HepG2 (cell line): Measurements from ENCODE around the gene OSTF1. TPM values are rescaled to one million over a fixed set of nuclear protein-coding genes. Genes with fewer than 3 reads are reported as not detected.

ENCODE experiments used
- ATAC-seq: fragments of 200-7000 bp; cut with Tn5 transposase; 3 replicates; pipeline ENCODE4 v1.9.1; 2020; ENCODE audit warnings: mild to moderate bottlenecking, moderate library complexity
- BruUV-seq: library from RNA; stranded (reverse); fragments of 400-500 nt; replicated peaks from 2 replicates; lab custom pipeline; 2021; lab: Mats Ljungman, UMichigan
- CTCF ChIA-PET: fragments of 300-600 bp; formaldehyde crosslinking; extraction: SDS; loops from one replicate; lab custom pipeline; 2021; ENCODE audit warnings: low total read pairs, inconsistent platforms, low intra/inter-chr PET ratio; lab: Yijun Ruan, JAX
- POLR2A ChIA-PET: fragments of 350-600 bp; sonication (Branson Sonifier 250); formaldehyde crosslinking; loops from one replicate; lab custom pipeline; 2020; ENCODE audit warnings: antibody characterized with exemption, inconsistent platforms; lab: Yijun Ruan, JAX
- DNase-seq: peaks from one replicate; pipeline ENCODE4 v3.0.0-alpha.2; 2015; ENCODE audit warnings: low spot score
- FAIRE-seq: peaks from 3 replicates; lab custom pipeline; 2011; peaks lifted over from hg19 to GRCh38; lab: Jason Lieb, UNC
- H2AFZ ChIP-seq: one replicate; pipeline ENCODE4 v1.6.1; 2011; ENCODE audit warnings: low read length, inconsistent platforms
- H3K27ac ChIP-seq: fragments of 300-600 bp; 3 replicates; pipeline ENCODE4 v1.8.0; 2011; ENCODE audit warnings: mixed run types, mild to moderate bottlenecking, mixed read lengths, low read length, inconsistent platforms; ENCODE audit not compliant: insufficient read depth; ENCODE audit errors: extremely low read length
- H3K27me3 ChIP-seq, 2 experiments: fragments of 200-600 bp in 1 of 2; 2 replicates in 1 of 2; 3 replicates in 1 of 2; pipeline versions ENCODE4 v1.6.0 to v1.8.0; 2011; ENCODE audit warnings: low read length in 2 of 2, mild to moderate bottlenecking in 2 of 2, moderate library complexity in 2 of 2, inconsistent platforms in 1 of 2; ENCODE audit not compliant: insufficient read depth in 2 of 2, control insufficient read depth in 1 of 2
- H3K36me3 ChIP-seq, 2 experiments: fragments of 200-600 bp in 1 of 2; replicated peaks in 1 of 2; 2 replicates in 1 of 2; 3 replicates in 1 of 2; pipeline versions ENCODE4 v1.5.1 to v1.8.0; 2011; ENCODE audit warnings: low read length in 2 of 2, inconsistent platforms in 1 of 2; ENCODE audit not compliant: insufficient read depth in 2 of 2, control insufficient read depth in 1 of 2
- H3K4me1 ChIP-seq: 2 replicates; pipeline ENCODE4 v1.5.1; 2012; ENCODE audit warnings: low read length, inconsistent platforms; ENCODE audit not compliant: insufficient read depth
- H3K4me2 ChIP-seq: 2 replicates; pipeline ENCODE4 v1.6.0; 2011; ENCODE audit warnings: low read depth, low read length, inconsistent platforms
- H3K4me3 ChIP-seq, 3 experiments: fragments of 200-600 bp in 1 of 3; sonication (generic), shearing (Covaris generic) in 1 of 3; replicated peaks in 1 of 3; 2 replicates each; pipeline ENCODE4 v1.5.1; 2011 to 2016; ENCODE audit warnings: low read length in 3 of 3, inconsistent platforms in 2 of 3, low read depth in 2 of 3, mild to moderate bottlenecking in 2 of 3, control low read depth in 1 of 3, mixed read lengths in 1 of 3; ENCODE audit not compliant: insufficient read depth in 1 of 3
- H3K79me2 ChIP-seq: one replicate; pipeline ENCODE4 v1.6.1; 2011; ENCODE audit warnings: low read length, inconsistent platforms; ENCODE audit not compliant: insufficient read depth
- H3K9ac ChIP-seq: 2 replicates; pipeline ENCODE4 v1.6.0; 2011; ENCODE audit warnings: mild to moderate bottlenecking, low read depth, low read length, inconsistent platforms; ENCODE audit not compliant: insufficient read depth
- H3K9me3 ChIP-seq: 2 replicates; pipeline ENCODE4 v1.5.1; 2012; ENCODE audit warnings: mild to moderate bottlenecking, low read length
- H4K20me1 ChIP-seq: 2 replicates; pipeline ENCODE4 v1.6.0; 2011; ENCODE audit warnings: inconsistent platforms, mild to moderate bottlenecking, low read length, moderate library complexity; ENCODE audit not compliant: insufficient read depth
- BCL3 ChIP-seq: sonication (generic); formaldehyde crosslinking; IDR thresholded peaks from 2 replicates; pipeline ENCODE4 v1.5.1; 2020; ENCODE audit warnings: mild to moderate bottlenecking, missing genetic modification reagents, moderate library complexity
- CHCHD3 ChIP-seq: sonication (generic); formaldehyde crosslinking; IDR thresholded peaks from 2 replicates; pipeline ENCODE4 v1.8.0; 2022; ENCODE audit warnings: mild to moderate bottlenecking, missing genetic modification reagents, moderate library complexity
- HCFC1 ChIP-seq: fragments of 150-350 bp; IDR thresholded peaks from 2 replicates; pipeline ENCODE4 v1.6.1; 2014; ENCODE audit warnings: low read depth, low read length
- MTA3 ChIP-seq: sonication (generic); formaldehyde crosslinking; IDR thresholded peaks from 2 replicates; pipeline ENCODE4 v1.4.0; 2020; ENCODE audit warnings: missing genetic modification reagents
- NR0B2 ChIP-seq: sonication (generic); formaldehyde crosslinking; IDR thresholded peaks from 2 replicates; pipeline ENCODE4 v1.4.0; 2020; ENCODE audit warnings: mild to moderate bottlenecking, missing genetic modification reagents
- PAWR ChIP-seq: sonication (generic); formaldehyde crosslinking; IDR thresholded peaks from 2 replicates; pipeline ENCODE4 v1.4.0; 2020; ENCODE audit warnings: missing genetic modification reagents, mild to moderate bottlenecking, borderline replicate concordance
- PHF5A ChIP-seq: IDR thresholded peaks from one replicate; pipeline ENCODE4 v1.6.1; 2018; ENCODE audit warnings: low read depth, missing genetic modification reagents; ENCODE audit not compliant: unreplicated experiment
- PITX1 ChIP-seq: sonication (generic); formaldehyde crosslinking; IDR thresholded peaks from 2 replicates; pipeline ENCODE4 v1.5.1; 2020; ENCODE audit warnings: mild to moderate bottlenecking, missing genetic modification reagents
- REL ChIP-seq: sonication (generic); formaldehyde crosslinking; conservative IDR thresholded peaks from 2 replicates; pipeline ENCODE4 v1.8.0; 2022; ENCODE audit warnings: mild to moderate bottlenecking, missing genetic modification reagents, moderate library complexity
- SALL2 ChIP-seq: sonication (generic); formaldehyde crosslinking; IDR thresholded peaks from 2 replicates; pipeline ENCODE4 v1.8.1; 2023; ENCODE audit warnings: mild to moderate bottlenecking, missing genetic modification reagents, inconsistent platforms
- SP140L ChIP-seq: sonication (generic); formaldehyde crosslinking; IDR thresholded peaks from 2 replicates; pipeline ENCODE4 v1.4.0; 2020; ENCODE audit warnings: missing genetic modification reagents, borderline replicate concordance
- SRF ChIP-seq: IDR thresholded peaks from 2 replicates; pipeline ENCODE4 v1.6.1; 2011; ENCODE audit warnings: mild to moderate bottlenecking, low read depth, low read length, moderate library complexity
- SSRP1 ChIP-seq: IDR thresholded peaks from 2 replicates; pipeline ENCODE4 v1.6.1; 2016; ENCODE audit warnings: control low read depth
- TSC22D2 ChIP-seq: sonication (generic); formaldehyde crosslinking; IDR thresholded peaks from 2 replicates; pipeline ENCODE4 v1.5.1; 2020; ENCODE audit warnings: missing genetic modification reagents, mild to moderate bottlenecking, borderline replicate concordance
- ZFP1 ChIP-seq: IDR thresholded peaks from 2 replicates; pipeline ENCODE4 v1.6.1; 2016
- ZIK1 ChIP-seq: sonication (generic); formaldehyde crosslinking; IDR thresholded peaks from 2 replicates; pipeline ENCODE4 v1.5.0; 2020; ENCODE audit warnings: mild to moderate bottlenecking, low read depth, missing genetic modification reagents, borderline replicate concordance
- ZNF124 ChIP-seq: sonication (generic); formaldehyde crosslinking; IDR thresholded peaks from 2 replicates; pipeline ENCODE4 v1.4.0; 2020; ENCODE audit warnings: missing genetic modification reagents
- ZNF143 ChIP-seq: sonication (generic); formaldehyde crosslinking; IDR thresholded peaks from 2 replicates; pipeline ENCODE4 v1.4.0; 2020; ENCODE audit warnings: missing genetic modification reagents
- ZNF20 ChIP-seq: sonication (generic); formaldehyde crosslinking; IDR thresholded peaks from 2 replicates; pipeline ENCODE4 v1.4.0; 2020; ENCODE audit warnings: mild to moderate bottlenecking, moderate library complexity, missing genetic modification reagents
- ZNF207 ChIP-seq: fragments of 450-650 bp; IDR thresholded peaks from 2 replicates; pipeline ENCODE4 v1.6.1; 2016; ENCODE audit warnings: antibody characterized with exemption, borderline replicate concordance
- ZNF234 ChIP-seq: sonication (generic); formaldehyde crosslinking; conservative IDR thresholded peaks from 2 replicates; pipeline ENCODE4 v1.5.1; 2020; ENCODE audit warnings: mild to moderate bottlenecking, missing genetic modification reagents
- ZNF512 ChIP-seq: sonication (generic); formaldehyde crosslinking; IDR thresholded peaks from 2 replicates; pipeline ENCODE4 v1.4.0; 2020; ENCODE audit warnings: mild to moderate bottlenecking, missing genetic modification reagents
- ZSCAN22 ChIP-seq: sonication (generic); formaldehyde crosslinking; IDR thresholded peaks from 2 replicates; pipeline ENCODE4 v1.4.0; 2020; ENCODE audit warnings: mild to moderate bottlenecking, missing genetic modification reagents
- WGBS: methylation state at CpG from one replicate; pipeline ENCODE4 v1.1.6; 2017; ENCODE audit warnings: low lambda C conversion rate; 5-methylcytosine and 5-hydroxymethylcytosine counted together
- in situ Hi-C: cut with HindIII; loops from 2 replicates; pipeline ENCODE4 v1.10.0; 2017; ENCODE audit warnings: low pct_unique_long_range_greater_than_20kb; ENCODE audit not compliant: extremely low pct_ligation_motif_present
- intact Hi-C: fragments of 100-400 bp; cut with micrococcal nuclease; formaldehyde crosslinking; loops from one replicate; pipeline ENCODE4 v1.10.0; 2022; ENCODE audit not compliant: unreplicated experiment
- polyA plus RNA-seq, 8 experiments: library from polyadenylated mRNA; depleted of rRNA in 3 of 8; stranded (reverse) in 7 of 8; unstranded in 1 of 8; fragments of >200 nt; fragmentation: Illumina TruSeq in 4 of 8; extraction: Trizol in 4 of 8; gene quantifications; 2 replicates each; pipeline versions ENCODE4 v1.2.1 to v1.2.3, GENCODE V29; 2011 to 2016; ENCODE audit warnings: low read depth in 4 of 8, missing spikeins in 1 of 8, mixed read lengths in 1 of 8; ENCODE audit not compliant: insufficient read depth in 1 of 8
- total RNA-seq, 5 experiments: library from RNA; depleted of rRNA; stranded (reverse); fragments of >200 nt; fragmentation: Illumina TruSeq; extraction: Trizol; gene quantifications; 2 replicates each; pipeline ENCODE4 v1.2.3, GENCODE V29; 2016; ENCODE audit warnings: low read depth in 1 of 5

The OSTF1 gene
- total and polyA plus RNA-seq, 2 of the 13 experiments (the other 11 are each of a cell fraction or from before 2014, with no cell fraction given): 16.8 to 39.0 TPM

GRCh38 chr9:75139201-75139600 lies 50.9 kb downstream of the OSTF1 start (continued):
- TF ChIP-seq CHCHD3 (CRISPR knock-in tag) (no peak), TSC22D2 (no peak), ZFP1 (CRISPR knock-in tag) (no peak), ZNF234 (CRISPR knock-in tag) (no peak), PAWR (no peak), ZNF20 (CRISPR knock-in tag) (no peak), NR0B2 (CRISPR knock-in tag) (no peak)
- TF ChIP-seq, all 625 proteins: peak for 0

- WGBS: 100% methylated on average over 3 of the region's 3 CpGs
- Histone ChIP-seq H3K27ac (no peak overlapping the region), H3K9me3 (no peaks in the 10 kb centered on the region), H3K36me3 (peaks cover 0 to 29% of the 10 kb centered on the region in 2 experiments; a peak in 3 of 5 replicates), H4K20me1 (no peaks in the 10 kb centered on the region), H3K4me3 (no peak overlapping the region), H3K4me2 (no peak overlapping the region), H3K27me3 (no peaks in the 10 kb centered on the region), H3K4me1 (no peaks in the 10 kb centered on the region), H2AFZ (no peak overlapping the region), H3K9ac (no peak overlapping the region), H3K79me2 (no peaks in the 10 kb centered on the region)
- CTCF ChIA-PET: no interaction called here
- ATAC-seq (no peak), DNase-seq (no peak), FAIRE-seq (no peak)
- POLR2A ChIA-PET: no interaction called here
- TF ChIP-seq REL (no peak), PITX1 (CRISPR knock-in tag) (no peak), ZNF512 (no peak), SALL2 (CRISPR knock-in tag) (no peak), BCL3 (no peak), SRF (no peak), ZSCAN22 (CRISPR knock-in tag) (no peak), SP140L (CRISPR knock-in tag) (no peak), ZIK1 (CRISPR knock-in tag) (no peak), ZNF124 (CRISPR knock-in tag) (no peak), PHF5A (CRISPR knock-in tag) (no peak), SSRP1 (CRISPR knock-in tag) (no peak), ZNF207 (no peak), ZNF143 (CRISPR knock-in tag) (no peak), MTA3 (CRISPR knock-in tag) (no peak), HCFC1 (no peak)
- in situ Hi-C loops (no loop called here), intact Hi-C loops (no loop called here)
- no TSS peak for BruUV-seq
These were observed 51.9 kb downstream of the OSTF1 start for GRCh38 chr9:75140261-75140660.
